Measurements from ENCODE around the gene ANO10.

GRCh38 chr3:43473244-43473643, 148.6 kb downstream of the ANO10 start:
- TF ChIP-seq POLR2AphosphoS5 (IDR thresholded peaks at IDR 0.05; ENCODE audit: low read depth, low read length) (no peak), POLR2A (IDR thresholded peaks at IDR 0.05; ENCODE audit: low read depth, low read length) (no peak), TAF1 (IDR thresholded peaks at IDR 0.05; ENCODE audit: borderline replicate concordance, low read depth, low read length) (no peak)
